ENCODE results near the gene ZSCAN20. TPM values are rescaled to one million over a fixed set of nuclear protein-coding genes. Genes with fewer than 3 reads are reported as not detected.

Gene ZSCAN20
- total and polyA plus RNA-seq, 9 of the 15 experiments (the other 6 are each of a cell fraction or from before 2014, with no cell fraction given) = 0.36 to 3.3 (median 2.0) TPM

- TF ChIP-seq SIRT6 (IDR thresholded peaks at IDR 0.05; ENCODE audit: low read depth, low read length) = no peak
- TF ChIP-seq ZBTB40 (IDR thresholded peaks at IDR 0.05) = peak; percentile 92
- no peak for TF ChIP-seq ZBTB40 (CRISPR knock-in tag; IDR thresholded peaks at IDR 0.05)
- TF ChIP-seq RUNX1 (IDR thresholded peaks at IDR 0.05; ENCODE audit: low read depth) = no peak
- no peak for TF ChIP-seq NR0B1 (IDR thresholded peaks at IDR 0.05; ENCODE audit: partially characterized antibody)
- peak; percentile 29 for TF ChIP-seq E2F8 (IDR thresholded peaks at IDR 0.05; ENCODE audit: low read depth, partially characterized antibody)
- no peak for TF ChIP-seq PHB2 (IDR thresholded peaks at IDR 0.05; ENCODE audit: low read depth)
- TF ChIP-seq L3MBTL2 (IDR thresholded peaks at IDR 0.05) = 0 out of 2 replicates have a peak, but pooled peaks have one; percentile 25
- no peak for TF ChIP-seq CBX8 (IDR thresholded peaks at IDR 0.05; ENCODE audit: borderline replicate concordance, extremely low read depth, low read depth, low read length, poor library complexity, severe bottlenecking)
- TF ChIP-seq SRSF7 (optimal IDR thresholded peaks at IDR 0.05; ENCODE audit: low read depth, low read length) = no peak
- peak; percentile 16; the same call in 1 of the 2 replicates for TF ChIP-seq NFIC (IDR thresholded peaks at IDR 0.05)
- no peak for TF ChIP-seq KHSRP (IDR thresholded peaks at IDR 0.05)
- TF ChIP-seq RFX5 (IDR thresholded peaks at IDR 0.05; ENCODE audit: low read depth, low read length) = no peak
Observed at GRCh38 chr1:33472269-33472980, at the start of gene ZSCAN20 (continued).

All from K562 (cell line).